HG03066 (cell line): ENCODE results near the gene MTSS2.

Experiments
- ATAC-seq: cut with Tn5 transposase; IDR thresholded peaks from one replicate; pipeline ENCODE4 v1.9.1; 2021; ENCODE audit warnings: low read depth; ENCODE audit not compliant: unreplicated experiment

MTSS2 gene

DNA sequence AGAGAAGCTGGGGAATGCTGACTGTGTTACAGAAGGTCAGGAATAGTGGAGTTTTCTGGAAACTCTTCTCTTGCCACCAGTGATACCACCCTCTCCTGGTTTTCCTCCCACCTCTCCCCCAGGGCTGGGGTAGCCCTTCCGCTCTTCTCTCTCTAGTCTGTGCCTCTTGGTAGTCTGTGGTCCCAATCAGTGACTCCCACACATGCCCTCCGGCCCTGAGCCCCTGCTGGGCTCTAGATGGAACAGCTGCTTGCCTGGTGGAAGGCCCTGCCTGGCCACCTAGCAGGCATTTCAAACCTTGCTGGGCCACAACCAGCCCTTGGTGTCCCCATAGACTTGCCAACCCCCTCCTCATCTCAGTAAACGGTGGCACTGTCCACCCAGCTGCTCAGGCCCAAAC, 15.2 kb upstream of the MTSS2 start:
- ATAC-seq, result no peak

DNA sequence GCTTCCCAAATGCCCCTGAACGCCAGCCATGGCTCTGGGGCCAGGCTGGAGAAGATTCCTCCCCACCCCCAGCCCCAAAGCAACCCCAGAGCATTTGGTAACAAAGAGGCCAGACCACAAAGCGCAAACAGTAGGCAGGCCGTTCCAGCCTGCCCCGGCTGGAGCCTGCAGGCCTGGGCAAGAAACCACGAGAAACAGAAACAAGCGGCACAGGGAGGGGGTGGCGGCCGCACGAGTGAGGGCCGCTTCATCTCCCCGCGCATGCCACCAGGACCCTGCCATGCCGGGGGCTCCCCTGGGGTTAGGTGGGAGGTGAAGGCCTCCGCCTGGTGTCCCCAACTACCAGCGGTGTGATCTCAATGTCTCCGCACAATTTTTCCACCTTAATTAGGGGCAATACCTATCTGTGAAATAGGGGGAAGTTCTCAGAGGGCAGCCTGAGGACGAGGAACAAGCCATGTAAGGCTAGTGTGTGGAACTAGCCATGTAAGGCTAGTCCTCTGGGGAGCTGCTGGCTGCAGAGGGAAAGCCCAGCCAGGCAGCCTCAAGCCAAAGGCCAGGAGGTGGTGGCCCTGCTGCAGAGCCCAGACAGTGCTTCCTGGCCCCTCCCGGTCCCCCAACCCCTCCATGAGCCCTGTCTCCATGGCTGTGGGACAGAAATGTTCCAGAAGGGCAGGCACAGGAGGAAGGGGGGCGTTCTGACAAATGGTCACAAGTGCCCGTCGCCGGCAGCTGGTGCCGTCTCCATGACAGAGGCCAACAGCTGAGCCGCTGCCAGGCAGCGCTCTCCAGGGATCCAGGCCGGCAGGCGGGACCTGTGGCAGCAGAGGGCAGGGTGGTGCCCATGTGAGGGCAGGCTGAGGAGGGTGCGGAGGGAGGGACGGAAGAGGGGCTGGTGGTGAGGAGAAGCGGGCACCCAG, 14.5 kb upstream of the MTSS2 start:
- no peak for ATAC-seq

GRCh38 chr16:70699696-70700095, 13.8 kb upstream of the MTSS2 start:
- no peak for ATAC-seq

GRCh38 chr16:70698901-70699300, 13.0 kb upstream of the MTSS2 start:
- ATAC-seq, result no peak

DNA sequence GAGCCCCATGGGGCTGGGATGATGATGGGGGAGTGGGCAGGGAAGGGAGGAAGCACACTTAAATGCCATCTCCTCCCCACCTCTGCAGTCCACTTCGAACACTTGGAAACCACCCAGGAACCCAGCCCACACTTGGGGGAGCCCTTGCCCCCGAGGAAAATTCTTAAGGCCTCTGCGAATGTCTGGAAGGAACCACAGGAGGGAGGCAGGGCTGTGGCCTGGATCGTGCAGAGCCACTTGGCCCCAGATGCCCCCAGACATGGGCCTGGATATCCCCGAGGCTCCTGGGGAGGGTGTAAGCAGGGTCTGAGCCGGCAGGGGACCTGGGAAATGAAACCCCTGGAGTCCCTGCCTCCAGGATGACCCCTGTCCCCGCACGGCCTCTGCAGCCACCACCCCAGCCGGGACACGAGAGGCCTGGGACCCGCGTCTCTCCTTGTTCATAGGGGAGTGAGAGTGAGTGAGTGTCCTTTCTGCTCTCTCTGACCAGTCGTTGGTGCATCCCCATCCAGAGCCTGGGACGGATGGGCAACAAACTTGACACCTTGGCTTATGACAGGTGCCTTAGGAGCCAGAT, 11.8 kb upstream of the MTSS2 start:
- no peak for ATAC-seq

- no peak for ATAC-seq
Observed at GRCh38 chr16:70696952-70697593, 11.2 kb upstream of the MTSS2 start.

GRCh38 chr16:70696355-70696754, 10.5 kb upstream of the MTSS2 start:
- no peak for ATAC-seq

- ATAC-seq, result no peak
Observed at GRCh38 chr16:70695331-70696070, 9.6 kb upstream of the MTSS2 start.

DNA sequence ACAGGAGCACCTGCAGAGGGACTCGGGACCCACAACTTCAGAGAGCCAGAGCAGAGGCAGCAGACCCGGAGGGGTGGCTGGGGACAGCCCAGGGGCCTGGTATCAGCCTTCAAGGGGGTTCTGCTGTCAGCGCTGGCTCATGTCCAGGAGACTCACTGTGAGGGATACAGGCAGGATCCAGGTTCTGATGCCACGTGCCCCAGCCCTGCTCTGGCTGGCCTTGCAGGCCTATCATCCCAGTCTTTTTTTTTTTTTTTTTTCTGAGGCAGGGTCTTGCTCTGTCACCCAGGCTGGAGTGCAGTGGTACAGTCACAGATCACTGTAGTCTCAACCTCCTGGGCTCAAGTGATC, 9.0 kb upstream of the MTSS2 start:
- no peak for ATAC-seq

GRCh38 chr16:70694088-70694867, 8.4 kb upstream of the MTSS2 start:
- no peak for ATAC-seq

- ATAC-seq, result no peak
Observed at GRCh38 chr16:70692873-70693671, 7.2 kb upstream of the MTSS2 start.

- ATAC-seq, result no peak
Observed at GRCh38 chr16:70692130-70692872, 6.4 kb upstream of the MTSS2 start.

GRCh38 chr16:70691223-70692129, 5.6 kb upstream of the MTSS2 start:
- no peak for ATAC-seq

DNA sequence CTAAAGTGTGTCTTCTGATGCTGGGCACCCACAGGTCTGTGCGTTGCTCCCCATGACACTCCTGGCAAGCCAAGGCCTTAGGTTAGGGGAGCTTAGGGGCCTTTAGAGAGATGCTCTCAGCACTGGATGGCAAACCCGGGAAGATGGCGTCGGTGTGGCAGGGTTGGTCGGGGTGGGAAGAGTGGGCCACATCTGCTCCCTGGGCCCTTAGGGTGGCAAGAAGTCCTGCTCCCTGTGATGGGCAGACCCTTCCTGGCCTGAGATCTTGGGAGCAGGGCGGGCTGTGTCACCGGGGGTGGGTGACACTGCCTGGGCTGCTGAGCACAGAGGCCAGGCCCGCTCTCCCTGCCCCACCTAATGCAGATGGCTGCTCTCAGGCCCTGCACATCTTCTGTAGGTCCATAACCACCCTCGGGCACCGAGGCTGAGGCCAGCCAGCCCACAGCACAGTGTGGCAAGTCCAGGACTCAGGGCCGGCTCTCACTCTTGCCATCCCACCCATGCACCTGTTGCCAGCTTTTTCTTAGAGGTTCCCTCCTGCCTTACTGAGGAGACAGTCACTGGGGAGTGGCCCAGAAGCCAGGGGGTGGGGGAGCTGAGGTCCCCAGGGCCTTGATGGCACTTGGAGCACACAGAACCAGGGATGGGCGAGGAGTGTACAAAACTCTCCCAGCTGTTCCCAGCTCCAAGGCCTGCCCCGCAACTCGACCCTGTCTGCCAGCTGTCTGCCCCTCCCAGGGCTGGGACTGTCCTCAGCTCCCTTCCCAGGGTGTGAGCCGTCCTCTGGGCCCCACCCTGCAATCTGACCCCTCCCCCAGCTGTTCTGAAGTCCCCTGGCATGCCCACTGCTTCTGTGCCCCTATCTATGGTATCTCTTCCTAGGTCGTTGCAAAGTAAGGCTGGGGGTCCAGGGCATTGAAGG, 4.4 kb upstream of the MTSS2 start:
- no peak for ATAC-seq

GRCh38 chr16:70689035-70689969, 3.4 kb upstream of the MTSS2 start:
- no peak for ATAC-seq
